Esophagus mucosa (tissue), 1 donor: ENCODE measurements around the gene SLC25A1. TPM values are rescaled to one million over a fixed set of nuclear protein-coding genes. Genes with fewer than 3 reads are reported as not detected.

Experiments used
- ATAC-seq: fragments of 200-7000 bp; cut with Tn5 transposase; one replicate; pipeline ENCODE4 v1.9.1; 2020
- total RNA-seq: library from RNA; stranded (reverse); gene quantifications from one replicate; pipeline ENCODE4 v1.2.4, GENCODE V29; 2023
- donor health status: DM: yes; HTN: yes; CAD: no.

SLC25A1 gene
- total RNA-seq: 78.5 TPM

GRCh38 chr22:19178657-19179496 lies at the start of gene SLC25A1:
Gene SLC25A1 (minus strand): TSS chr22:19178736. CDS start chr22:19178673, 63 bp downstream.
- peak; percentile 87 for ATAC-seq

GRCh38 chr22:19228179-19228578 lies 49.6 kb upstream of the SLC25A1 start:
- ATAC-seq: no peak

- no peak for ATAC-seq
Observed at GRCh38 chr22:19226428-19226827, 47.9 kb upstream of the SLC25A1 start.

GRCh38 chr22:19225560-19225959 lies 47.0 kb upstream of the SLC25A1 start:
- ATAC-seq: no peak

- ATAC-seq: no peak
Observed at GRCh38 chr22:19224985-19225384, 46.4 kb upstream of the SLC25A1 start.

GRCh38 chr22:19224557-19224956 lies 46.0 kb upstream of the SLC25A1 start:
- no peak for ATAC-seq

- no peak for ATAC-seq
Observed at GRCh38 chr22:19223617-19224016, 45.1 kb upstream of the SLC25A1 start.

GRCh38 chr22:19223110-19223509 lies 44.6 kb upstream of the SLC25A1 start:
- no peak for ATAC-seq

GRCh38 chr22:19222242-19223005 lies 43.9 kb upstream of the SLC25A1 start:
- no peak for ATAC-seq

- ATAC-seq: no peak
Observed at GRCh38 chr22:19220867-19221266, 42.3 kb upstream of the SLC25A1 start.

- peak; percentile 8 for ATAC-seq
Observed at GRCh38 chr22:19218541-19219233, 40.2 kb upstream of the SLC25A1 start.

GRCh38 chr22:19216579-19216978 lies 38.0 kb upstream of the SLC25A1 start:
- no peak for ATAC-seq

- ATAC-seq: peak; percentile 10
Observed at GRCh38 chr22:19215360-19215759, 36.8 kb upstream of the SLC25A1 start.

GRCh38 chr22:19214078-19214473 lies 35.5 kb upstream of the SLC25A1 start:
- ATAC-seq: no peak

GRCh38 chr22:19213442-19214077 lies 35.0 kb upstream of the SLC25A1 start:
- no peak for ATAC-seq

GRCh38 chr22:19213001-19213400 lies 34.5 kb upstream of the SLC25A1 start:
- no peak for ATAC-seq

- no peak for ATAC-seq
Observed at GRCh38 chr22:19212302-19212870, 33.9 kb upstream of the SLC25A1 start.

GRCh38 chr22:19210188-19210587 lies 31.7 kb upstream of the SLC25A1 start:
- no peak for ATAC-seq

GRCh38 chr22:19208287-19208847 lies 29.8 kb upstream of the SLC25A1 start:
- no peak for ATAC-seq

- no peak for ATAC-seq
Observed at GRCh38 chr22:19207884-19208283, 29.3 kb upstream of the SLC25A1 start.

GRCh38 chr22:19207401-19207808 lies 28.9 kb upstream of the SLC25A1 start:
- ATAC-seq: no peak

GRCh38 chr22:19206287-19206686 lies 27.8 kb upstream of the SLC25A1 start:
- no peak for ATAC-seq
